Fibroblast of skin of right biceps (primary cell): ENCODE results near the gene SMPD3.

ENCODE experiments used
- DNase-seq: peaks from one replicate; pipeline ENCODE4 v3.0.0-alpha.2; 2013

SMPD3 gene

GRCh38 chr16:68401871-68402747 is 46.2 kb downstream of the SMPD3 start:
- peak; percentile 77 for DNase-seq

GRCh38 chr16:68400924-68401460 is 47.3 kb downstream of the SMPD3 start:
- no peak for DNase-seq

GRCh38 chr16:68400083-68400923 is 48.0 kb downstream of the SMPD3 start:
- no peak for DNase-seq

GRCh38 chr16:68399456-68399855 is 48.9 kb downstream of the SMPD3 start:
- peak; percentile 39 for DNase-seq

- DNase-seq = no peak
Measured at GRCh38 chr16:68397710-68398201, 50.6 kb downstream of the SMPD3 start.

GRCh38 chr16:68396481-68396880 is 51.8 kb downstream of the SMPD3 start:
- DNase-seq = peak; percentile 42

- DNase-seq = no peak
Measured at GRCh38 chr16:68395815-68396214, 52.5 kb downstream of the SMPD3 start.

GRCh38 chr16:68395167-68395786 is 53.0 kb downstream of the SMPD3 start:
- DNase-seq = no peak

- DNase-seq = no peak
Measured at GRCh38 chr16:68393333-68393732, 55.0 kb downstream of the SMPD3 start.

- no peak for DNase-seq
Measured at GRCh38 chr16:68389750-68390371, 58.4 kb downstream of the SMPD3 start.

- DNase-seq = no peak
Measured at GRCh38 chr16:68389006-68389405, 59.3 kb downstream of the SMPD3 start.

GRCh38 chr16:68388124-68388523 is 60.2 kb downstream of the SMPD3 start:
- no peak for DNase-seq

GRCh38 chr16:68387301-68387700 is 61.0 kb downstream of the SMPD3 start:
- no peak for DNase-seq

GRCh38 chr16:68386628-68387027 is 61.7 kb downstream of the SMPD3 start:
- no peak for DNase-seq

- DNase-seq = no peak
Measured at GRCh38 chr16:68385371-68385770, 62.9 kb downstream of the SMPD3 start.

GRCh38 chr16:68384288-68385161 is 63.8 kb downstream of the SMPD3 start:
- DNase-seq = no peak

GRCh38 chr16:68383858-68384257 is 64.5 kb downstream of the SMPD3 start:
- no peak for DNase-seq

- DNase-seq = no peak
Measured at GRCh38 chr16:68382296-68382718, 66.0 kb downstream of the SMPD3 start.

GRCh38 chr16:68381363-68381724 is 67.0 kb downstream of the SMPD3 start:
- DNase-seq = no peak

- no peak for DNase-seq
Measured at GRCh38 chr16:68380676-68381362, 67.5 kb downstream of the SMPD3 start.

- no peak for DNase-seq
Measured at GRCh38 chr16:68380348-68380670, 68.0 kb downstream of the SMPD3 start.
